K562 (cell line): ENCODE results near the gene PGS1. TPM values are rescaled to one million over a fixed set of nuclear protein-coding genes. Genes with fewer than 3 reads are reported as not detected.

Experiments used
- BMI1 ChIP-seq: fragments of 150-350 bp; IDR thresholded peaks from 2 replicates; pipeline ENCODE4 v1.6.1; 2014; ENCODE audit warnings: low read length
- CBX3 ChIP-seq, 2 experiments: IDR thresholded peaks; 1 replicate in 1 of 2; 2 replicates in 1 of 2; pipeline ENCODE4 v1.6.1; 2012; ENCODE audit warnings: inconsistent platforms in 2 of 2, low read length in 2 of 2, borderline replicate concordance in 1 of 2, control low read depth in 1 of 2
- CREB5 ChIP-seq: fragments of 250-450 bp; sonication (Bioruptor Pico); IDR thresholded peaks from 2 replicates; pipeline ENCODE4 v1.5.0; 2020; ENCODE audit warnings: mild to moderate bottlenecking
- E2F6 ChIP-seq, 2 experiments: IDR thresholded peaks; 2 replicates each; pipeline ENCODE4 v1.6.1; 2011; ENCODE audit warnings: borderline replicate concordance in 1 of 2, control low read depth in 1 of 2, low read depth in 1 of 2, low read length in 1 of 2, mild to moderate bottlenecking in 1 of 2, mixed read lengths in 1 of 2, moderate library complexity in 1 of 2; ENCODE audit not compliant: insufficient read depth in 1 of 2, insufficient read length in 1 of 2, poor library complexity in 1 of 2, severe bottlenecking in 1 of 2; ENCODE audit errors: extremely low read depth in 1 of 2
- ERF ChIP-seq: fragments of 450-650 bp; formaldehyde crosslinking; IDR thresholded peaks from 2 replicates; pipeline ENCODE4 v1.4.0; 2020; ENCODE audit warnings: mild to moderate bottlenecking, mixed read lengths
- HDAC6 ChIP-seq: IDR thresholded peaks from 2 replicates; pipeline ENCODE4 v1.6.1; 2012; ENCODE audit warnings: low read depth, mild to moderate bottlenecking, control low read depth, inconsistent platforms, low read length, moderate library complexity
- PHF8 ChIP-seq: fragments of 200-600 bp; sonication (generic); IDR thresholded peaks from 2 replicates; pipeline ENCODE4 v1.6.1; 2012; ENCODE audit warnings: mixed run types, mild to moderate bottlenecking, inconsistent platforms, low read length, moderate library complexity, borderline replicate concordance
- POLR2G ChIP-seq: fragments of 200-400 bp; formaldehyde crosslinking; IDR thresholded peaks from 2 replicates; pipeline ENCODE4 v1.6.1; 2017; ENCODE audit warnings: low read depth, mild to moderate bottlenecking, antibody characterized with exemption, low read length, moderate library complexity
- PTBP1 ChIP-seq: fragments of 200-400 bp; formaldehyde crosslinking; IDR thresholded peaks from 2 replicates; pipeline ENCODE4 v1.6.1; 2017; ENCODE audit warnings: low read depth, low read length
- SNIP1 ChIP-seq: fragments of 450-650 bp; IDR thresholded peaks from 2 replicates; pipeline ENCODE4 v1.7.1; 2017; ENCODE audit warnings: low read depth, mild to moderate bottlenecking
- TSHZ1 ChIP-seq: fragments of 250-450 bp; sonication (Bioruptor Pico); IDR thresholded peaks from 2 replicates; pipeline ENCODE4 v1.4.0; 2020; ENCODE audit warnings: mild to moderate bottlenecking, moderate library complexity
- ZNF212 ChIP-seq: fragments of 450-650 bp; formaldehyde crosslinking; IDR thresholded peaks from 2 replicates; pipeline ENCODE4 v1.4.0; 2020; ENCODE audit warnings: mild to moderate bottlenecking
- ZNF263 ChIP-seq: sonication (generic); formaldehyde crosslinking; IDR thresholded peaks from 2 replicates; pipeline ENCODE4 v1.8.0; 2022; ENCODE audit warnings: mild to moderate bottlenecking, missing genetic modification reagents, borderline replicate concordance
- ZNF644 ChIP-seq: fragments of 200-800 bp; sonication (Bioruptor generic); IDR thresholded peaks from 2 replicates; pipeline ENCODE4 v1.6.1; 2016; ENCODE audit warnings: low read depth, missing genetic modification characterization, missing compliant biosample characterization
- polyA plus RNA-seq, 8 experiments: library from polyadenylated mRNA; depleted of rRNA in 4 of 8; stranded (reverse) in 5 of 8; unstranded in 3 of 8; fragments of >200 nt; fragmentation: Nextera tagmentation in 2 of 8; fragmentation: Illumina TruSeq in 1 of 8; extraction: Ambion mirVana in 2 of 8; extraction: Trizol in 1 of 8; gene quantifications; 2 replicates each; pipeline versions ENCODE4 v1.2.1 to v1.2.3, GENCODE V29; 2011 to 2014; ENCODE audit warnings: inconsistent platforms in 1 of 8, missing spikeins in 1 of 8
- total RNA-seq, 7 experiments: library from RNA; depleted of rRNA in 6 of 7; stranded (reverse); fragments of >200 nt in 6 of 7; fragmentation: Illumina TruSeq in 2 of 7; extraction: Trizol in 2 of 7; gene quantifications; 2 replicates each; pipeline versions ENCODE4 v1.2.1 to v1.2.3, GENCODE V29; 2011 to 2021; ENCODE audit warnings: low replicate concordance in 1 of 7

Gene PGS1
- total and polyA plus RNA-seq, 9 of the 15 experiments (the other 6 are each of a cell fraction or from before 2014, with no cell fraction given): 1.3 to 39.4 (median 22.3) TPM

DNA sequence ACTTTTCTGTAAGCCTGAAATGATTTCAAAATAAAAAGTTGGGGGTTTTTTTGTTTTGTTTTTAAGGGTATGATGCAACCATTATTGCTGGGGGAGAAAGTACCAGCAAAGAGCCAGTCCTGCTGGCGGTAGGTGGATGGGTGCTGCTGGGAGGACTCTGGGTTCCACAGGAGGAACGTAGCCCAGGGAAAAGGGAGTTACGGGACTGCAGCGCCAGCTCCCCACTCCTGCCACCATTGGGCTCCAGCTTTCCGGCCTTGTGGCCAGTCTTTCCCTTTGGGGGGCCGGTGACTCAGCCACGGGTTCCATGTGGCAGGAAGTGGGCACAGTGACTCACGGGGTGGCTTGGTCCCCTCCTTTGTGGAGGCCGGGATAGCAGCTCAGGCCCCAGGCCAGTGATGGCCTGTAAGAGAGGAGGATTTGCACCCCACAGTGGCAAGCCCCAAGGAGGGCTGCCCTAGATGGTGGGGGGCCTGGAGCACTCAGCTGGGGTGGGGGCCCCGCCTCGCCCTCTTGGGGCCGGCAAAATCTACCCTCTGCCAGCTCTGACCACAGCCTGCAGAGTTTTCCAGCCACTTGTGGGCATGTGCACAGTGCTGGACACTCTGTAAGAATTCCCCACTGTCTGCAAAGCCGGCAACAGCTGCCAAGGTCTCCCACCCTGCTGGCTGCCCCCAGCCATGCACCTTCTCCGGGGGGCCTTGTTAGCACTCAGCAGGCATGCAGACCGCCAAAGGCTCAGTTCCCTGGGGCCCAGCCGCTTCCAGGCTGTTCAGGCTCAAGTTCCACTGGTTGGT lies 49.0 kb upstream of the PGS1 start (continued):
- no peak for TF ChIP-seq CREB5 (CRISPR knock-in tag)
- TF ChIP-seq SNIP1: no peak
- no peak for TF ChIP-seq ZNF263 (CRISPR knock-in tag)
- no peak for TF ChIP-seq ZNF644 (tag)
- TF ChIP-seq ZNF212: no peak
- TF ChIP-seq TSHZ1 (CRISPR knock-in tag): no peak
- TF ChIP-seq BMI1: no peak
- no peak for TF ChIP-seq PTBP1
- TF ChIP-seq E2F6 (IDR thresholded peaks at IDR 0.05; ENCODE audit: borderline replicate concordance in 1 of 2, extremely low read depth in 1 of 2, insufficient read depth in 1 of 2, insufficient read length in 1 of 2, low read depth in 1 of 2, low read length in 1 of 2, poor library complexity in 1 of 2, severe bottlenecking in 1 of 2): no peak
- no peak for TF ChIP-seq PHF8
- TF ChIP-seq ERF (CRISPR knock-in tag): 0 out of 2 replicates have a peak, but pooled peaks have one; percentile 45
- no peak for TF ChIP-seq CBX3 (IDR thresholded peaks at IDR 0.05; ENCODE audit: borderline replicate concordance in 1 of 2, low read length in 2 of 2)
- TF ChIP-seq HDAC6: no peak
- 0 out of 2 replicates have a peak, but pooled peaks have one; percentile 21 for TF ChIP-seq POLR2G
